Astrocyte (in vitro differentiated cells and primary cell): ENCODE data around the gene GPER1.

Experiments used
- CTCF ChIP-seq: IDR thresholded peaks from 2 replicates; pipeline ENCODE4 v1.5.1; 2011; ENCODE audit warnings: low read depth, mild to moderate bottlenecking, inconsistent platforms, low read length, moderate library complexity; ENCODE audit not compliant: insufficient read depth
- EZH2 ChIP-seq: IDR thresholded peaks from 2 replicates; pipeline ENCODE4 v1.6.1; 2012; ENCODE audit warnings: mild to moderate bottlenecking, low read length, inconsistent platforms; ENCODE audit not compliant: insufficient read depth

GRCh38 chr7:1090236-1090635 is 2.3 kb downstream of the GPER1 start:
- TF ChIP-seq CTCF (no peak), EZH2 (no peak)
